ENCODE results near the gene ESR1.

GRCh38 chr6:152001408-152001807 is 193.9 kb downstream of the ESR1 start:
- no peak for TF ChIP-seq ZBTB33 (CRISPR knock-in tag; IDR thresholded peaks at IDR 0.05)
- TF ChIP-seq PHF8 (IDR thresholded peaks at IDR 0.05; ENCODE audit: borderline replicate concordance, low read length), result no peak
- TF ChIP-seq NFE2 (IDR thresholded peaks at IDR 0.05; ENCODE audit: low read depth), result no peak
- TF ChIP-seq CTCF (IDR thresholded peaks at IDR 0.05 in 2 of 3, conservative IDR thresholded peaks at IDR 0.05 in 1 of 3; ENCODE audit: insufficient read depth in 2 of 3, low read depth in 1 of 3, low read length in 3 of 3), result no peak
- no peak for TF ChIP-seq ZNF124 (CRISPR knock-in tag; IDR thresholded peaks at IDR 0.05)
- TF ChIP-seq, protein P1, sequence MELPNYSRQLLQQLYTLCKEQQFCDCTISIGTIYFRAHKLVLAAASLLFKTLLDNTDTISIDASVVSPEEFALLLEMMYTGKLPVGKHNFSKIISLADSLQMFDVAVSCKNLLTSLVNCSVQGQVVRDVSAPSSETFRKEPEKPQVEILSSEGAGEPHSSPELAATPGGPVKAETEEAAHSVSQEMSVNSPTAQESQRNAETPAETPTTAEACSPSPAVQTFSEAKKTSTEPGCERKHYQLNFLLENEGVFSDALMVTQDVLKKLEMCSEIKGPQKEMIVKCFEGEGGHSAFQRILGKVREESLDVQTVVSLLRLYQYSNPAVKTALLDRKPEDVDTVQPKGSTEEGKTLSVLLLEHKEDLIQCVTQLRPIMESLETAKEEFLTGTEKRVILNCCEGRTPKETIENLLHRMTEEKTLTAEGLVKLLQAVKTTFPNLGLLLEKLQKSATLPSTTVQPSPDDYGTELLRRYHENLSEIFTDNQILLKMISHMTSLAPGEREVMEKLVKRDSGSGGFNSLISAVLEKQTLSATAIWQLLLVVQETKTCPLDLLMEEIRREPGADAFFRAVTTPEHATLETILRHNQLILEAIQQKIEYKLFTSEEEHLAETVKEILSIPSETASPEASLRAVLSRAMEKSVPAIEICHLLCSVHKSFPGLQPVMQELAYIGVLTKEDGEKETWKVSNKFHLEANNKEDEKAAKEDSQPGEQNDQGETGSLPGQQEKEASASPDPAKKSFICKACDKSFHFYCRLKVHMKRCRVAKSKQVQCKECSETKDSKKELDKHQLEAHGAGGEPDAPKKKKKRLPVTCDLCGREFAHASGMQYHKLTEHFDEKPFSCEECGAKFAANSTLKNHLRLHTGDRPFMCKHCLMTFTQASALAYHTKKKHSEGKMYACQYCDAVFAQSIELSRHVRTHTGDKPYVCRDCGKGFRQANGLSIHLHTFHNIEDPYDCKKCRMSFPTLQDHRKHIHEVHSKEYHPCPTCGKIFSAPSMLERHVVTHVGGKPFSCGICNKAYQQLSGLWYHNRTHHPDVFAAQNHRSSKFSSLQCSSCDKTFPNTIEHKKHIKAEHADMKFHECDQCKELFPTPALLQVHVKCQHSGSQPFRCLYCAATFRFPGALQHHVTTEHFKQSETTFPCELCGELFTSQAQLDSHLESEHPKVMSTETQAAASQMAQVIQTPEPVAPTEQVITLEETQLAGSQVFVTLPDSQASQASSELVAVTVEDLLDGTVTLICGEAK (IDR thresholded peaks at IDR 0.05), result no peak
- TF ChIP-seq, protein P1 (CRISPR knock-in tag; IDR thresholded peaks at IDR 0.05), result no peak
